Measurements from ENCODE around the gene IFI44L.

The IFI44L gene

GRCh38 chr1:78645723-78646122 is 25.5 kb downstream of the IFI44L start:
- DNase-seq, result no peak

DNA sequence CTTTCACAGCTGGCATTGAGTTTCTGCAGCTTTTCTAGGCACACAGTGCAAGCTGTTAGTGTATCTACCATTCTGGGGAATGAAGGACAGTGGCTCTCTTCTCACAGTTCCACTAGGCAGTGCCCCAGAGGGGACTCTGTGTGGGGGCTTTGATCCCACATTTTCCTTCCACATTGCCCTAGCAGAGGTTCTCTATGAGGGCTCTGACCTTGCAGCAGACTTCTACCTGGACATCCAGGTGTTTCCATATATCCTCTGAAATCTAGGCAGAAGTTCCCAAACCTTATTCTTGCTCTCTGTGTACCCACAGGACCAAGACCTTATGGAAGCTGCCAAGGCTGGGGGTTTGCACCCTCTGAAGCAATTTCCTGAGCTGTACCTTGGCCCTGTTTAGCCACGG is 27.0 kb downstream of the IFI44L start:
- no peak for DNase-seq

GRCh38 chr1:78649628-78650027 is 29.4 kb downstream of the IFI44L start, which contains the start of gene IFI44:
Gene IFI44, plus strand, starts transcription at chr1:78649831. Its CDS starts 365 bp downstream, at chr1:78650196.
- no peak for DNase-seq

DNA sequence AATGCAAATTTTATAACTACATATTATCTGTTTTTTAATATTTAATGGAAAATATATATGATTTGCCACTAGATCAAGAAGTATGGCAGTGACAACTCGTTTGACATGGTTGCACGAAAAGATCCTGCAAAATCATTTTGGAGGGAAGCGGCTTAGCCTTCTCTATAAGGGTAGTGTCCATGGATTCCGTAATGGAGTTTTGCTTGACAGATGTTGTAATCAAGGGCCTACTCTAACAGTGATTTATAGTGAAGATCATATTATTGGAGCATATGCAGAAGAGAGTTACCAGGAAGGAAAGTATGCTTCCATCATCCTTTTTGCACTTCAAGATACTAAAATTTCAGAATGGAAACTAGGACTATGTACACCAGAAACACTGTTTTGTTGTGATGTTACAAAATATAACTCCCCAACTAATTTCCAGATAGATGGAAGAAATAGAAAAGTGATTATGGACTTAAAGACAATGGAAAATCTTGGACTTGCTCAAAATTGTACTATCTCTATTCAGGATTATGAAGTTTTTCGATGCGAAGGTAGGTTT is 29.9 kb downstream of the IFI44L start:
- no peak for DNase-seq

- no peak for DNase-seq
These were observed 31.0 kb downstream of the IFI44L start for GRCh38 chr1:78651241-78651640.

GRCh38 chr1:78652019-78652560 is 31.8 kb downstream of the IFI44L start:
- DNase-seq, result no peak

GRCh38 chr1:78658901-78659300 is 38.7 kb downstream of the IFI44L start:
- no peak for DNase-seq

DNA sequence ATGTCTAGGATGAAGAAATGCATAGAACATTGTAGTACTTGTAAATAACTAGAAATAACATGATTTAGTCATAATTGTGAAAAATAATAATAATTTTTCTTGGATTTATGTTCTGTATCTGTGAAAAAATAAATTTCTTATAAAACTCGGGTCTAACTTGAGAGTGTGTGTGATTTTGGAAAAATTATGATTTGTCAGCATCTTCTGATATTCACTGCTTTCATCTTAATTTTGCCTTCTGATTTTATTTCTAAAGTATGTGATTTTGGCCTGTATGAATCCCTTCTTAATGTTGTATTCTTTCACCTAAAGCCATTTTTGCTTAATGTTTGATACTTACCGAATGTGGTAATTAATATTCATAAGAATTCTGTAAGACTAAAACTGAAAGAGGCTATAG is 43.7 kb downstream of the IFI44L start:
- no peak for DNase-seq

DNA sequence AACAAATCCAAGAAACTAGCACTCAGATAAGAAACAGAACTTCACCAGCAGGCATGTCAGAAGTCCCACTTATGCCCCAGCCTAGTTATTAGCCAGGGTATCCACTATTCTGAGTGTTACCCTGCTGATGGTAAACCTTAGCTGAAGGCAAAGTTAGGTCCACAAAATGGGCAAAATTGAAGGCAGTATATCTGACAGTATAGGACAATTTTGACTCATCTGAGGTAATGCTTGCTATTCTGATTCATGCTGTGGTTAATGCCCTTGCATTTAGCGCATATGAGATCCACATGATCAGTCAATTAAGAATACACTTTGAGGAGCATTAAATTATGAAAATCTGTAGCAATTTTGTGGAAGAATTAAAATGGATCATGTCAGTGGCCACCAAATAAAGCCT is 44.5 kb downstream of the IFI44L start:
- DNase-seq, result no peak

GRCh38 chr1:78665809-78666208 is 45.6 kb downstream of the IFI44L start:
- no peak for DNase-seq

DNA sequence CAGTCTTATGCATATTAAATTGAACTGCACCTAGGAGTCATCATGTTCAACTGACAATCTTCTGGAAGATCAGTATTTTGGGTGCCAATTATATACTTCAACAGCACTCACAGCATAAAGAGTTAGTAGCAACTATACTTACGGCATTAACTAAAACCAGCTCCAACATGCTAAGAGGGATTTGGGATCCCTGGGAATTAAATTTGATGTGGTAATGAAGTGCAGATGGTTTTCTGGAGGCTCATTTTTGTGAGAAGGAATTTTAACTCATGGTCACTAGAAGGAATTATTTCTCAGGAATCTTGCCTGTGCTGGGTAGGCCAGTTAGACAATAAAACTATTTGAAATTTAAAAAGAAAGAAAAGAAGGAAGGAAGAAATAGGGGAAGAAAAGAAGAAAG is 47.7 kb downstream of the IFI44L start:
- no peak for DNase-seq

GRCh38 chr1:78668427-78668826 is 48.2 kb downstream of the IFI44L start:
- no peak for DNase-seq

- no peak for DNase-seq
These were observed 52.2 kb downstream of the IFI44L start for GRCh38 chr1:78672428-78672827.

DNA sequence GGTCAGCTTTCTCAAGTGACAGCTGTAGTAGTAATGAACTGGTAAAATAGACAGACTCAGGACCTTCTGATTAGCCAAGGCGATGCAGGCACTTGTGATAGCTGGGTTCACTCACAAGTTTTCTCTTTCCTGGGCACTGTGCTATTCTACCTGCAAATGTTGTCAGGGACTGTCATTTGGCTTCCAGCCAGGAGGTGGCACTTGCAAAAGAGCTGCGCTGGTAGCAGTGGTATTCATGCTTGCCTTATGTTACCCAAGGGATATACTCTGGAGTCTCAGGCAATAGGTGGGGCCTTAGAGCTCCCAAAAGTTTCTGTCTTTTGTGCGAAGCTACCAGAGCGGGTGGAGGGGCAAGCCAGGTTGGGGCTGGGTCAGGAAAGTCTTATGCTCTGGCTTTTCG is 52.9 kb downstream of the IFI44L start:
- DNase-seq, result no peak

GRCh38 chr1:78676347-78676982 is 56.2 kb downstream of the IFI44L start:
- no peak for DNase-seq

DNA sequence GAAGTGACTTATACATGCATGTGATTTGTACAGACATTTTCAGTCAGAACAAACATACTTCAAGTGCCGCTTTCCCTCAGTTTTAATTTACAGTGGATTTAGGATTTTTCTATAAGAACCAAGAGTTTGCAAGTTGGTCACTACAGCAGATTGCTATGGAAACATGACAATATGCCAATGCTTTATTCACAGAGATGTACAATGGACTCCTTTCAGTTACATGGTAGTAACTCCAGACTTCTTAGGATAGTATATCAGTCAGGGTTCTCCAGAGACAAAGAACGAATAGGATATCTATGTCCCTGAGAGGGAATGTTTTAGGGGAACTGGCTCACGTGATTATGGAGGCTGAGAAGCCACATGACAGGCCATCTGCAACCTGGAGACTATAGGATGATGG is 56.7 kb downstream of the IFI44L start:
- no peak for DNase-seq

GRCh38 chr1:78677788-78678187 is 57.5 kb downstream of the IFI44L start:
- no peak for DNase-seq

- DNase-seq, result no peak
These were observed 58.1 kb downstream of the IFI44L start for GRCh38 chr1:78678324-78678723.

DNA sequence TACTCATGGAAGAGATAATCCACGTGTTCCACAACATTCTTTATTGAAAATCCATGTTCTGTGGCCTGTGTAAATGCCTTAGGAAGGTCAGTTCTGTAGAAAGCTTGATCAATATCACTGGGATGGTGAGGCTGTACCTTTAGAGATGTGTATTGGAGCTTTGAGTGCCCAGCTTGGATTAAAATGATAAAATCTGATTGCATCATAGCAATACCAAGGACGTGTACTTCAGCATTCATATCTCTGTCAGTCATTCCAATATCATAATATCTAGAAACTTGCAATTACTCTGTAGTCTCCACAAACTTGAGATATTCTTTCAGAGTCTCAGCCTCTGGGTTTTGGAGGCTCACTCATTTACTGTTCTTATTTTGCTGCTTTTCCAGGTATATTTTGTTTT is 61.0 kb downstream of the IFI44L start:
- no peak for DNase-seq

- no peak for DNase-seq
These were observed 62.2 kb downstream of the IFI44L start for GRCh38 chr1:78682496-78682895.

DNA sequence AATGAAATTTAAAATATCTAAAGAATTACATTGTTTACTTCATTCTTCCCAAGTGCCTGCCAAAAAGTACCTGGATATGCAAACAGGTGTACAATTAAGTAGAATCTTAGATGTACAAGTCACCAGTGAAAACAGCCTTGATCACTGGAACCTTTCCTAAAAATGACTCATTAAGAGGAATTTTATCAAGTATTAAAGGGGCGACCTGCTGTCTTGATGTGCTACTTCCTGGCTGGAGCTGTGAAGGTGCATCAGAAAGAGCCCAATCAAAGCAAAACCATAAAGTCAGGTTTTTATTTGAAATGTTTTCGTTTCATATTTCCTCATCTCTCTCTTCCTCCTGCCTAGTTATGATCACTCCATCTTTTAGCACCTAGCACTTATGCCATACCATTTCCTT is 62.8 kb downstream of the IFI44L start:
- no peak for DNase-seq

GRCh38 chr1:78687315-78687714 is 67.1 kb downstream of the IFI44L start:
- no peak for DNase-seq

- DNase-seq, result no peak
These were observed 67.7 kb downstream of the IFI44L start for GRCh38 chr1:78687914-78688313.

DNA sequence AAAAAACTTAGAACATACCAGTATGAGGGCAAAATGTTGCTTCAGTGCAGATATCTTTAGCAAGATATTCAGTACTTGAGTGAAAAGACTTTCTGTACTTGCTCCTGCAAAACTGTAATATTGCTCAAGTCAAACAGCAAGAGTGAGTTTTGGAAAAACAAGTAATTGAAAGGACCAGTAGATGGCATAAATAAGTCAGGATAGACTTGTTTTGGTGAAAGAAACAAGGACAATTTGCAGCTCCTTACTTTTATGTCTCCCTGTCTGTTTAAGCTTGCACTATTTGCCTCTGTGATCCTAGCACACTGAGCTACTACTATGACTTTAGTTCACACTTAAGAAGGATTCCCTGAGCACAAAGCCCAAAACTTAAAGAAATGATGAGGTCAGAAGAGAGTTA is 68.4 kb downstream of the IFI44L start:
- no peak for DNase-seq

DNA sequence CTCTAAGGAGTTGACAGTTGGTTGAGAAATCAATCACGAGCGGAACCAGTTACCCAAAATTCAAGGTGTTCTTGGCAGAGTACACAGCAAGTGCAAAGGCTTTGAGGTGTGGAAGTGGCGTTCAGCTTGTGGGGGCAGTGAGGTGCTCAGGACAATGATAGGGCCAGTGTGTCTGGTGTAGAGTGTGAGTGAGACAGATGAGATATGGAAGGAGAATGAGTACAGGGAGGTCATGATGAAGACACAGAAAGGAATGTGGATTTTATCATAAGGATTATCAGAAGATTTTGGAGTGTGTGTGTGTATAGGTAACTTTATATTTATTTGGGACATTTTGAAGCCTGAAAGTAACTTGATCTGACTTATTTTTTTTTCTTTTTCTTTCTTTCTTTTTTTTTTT is 70.3 kb downstream of the IFI44L start:
- no peak for DNase-seq
